MV-4-11 (cell line): Measurements from ENCODE around the gene PTOV1.

Experiments used
- DNase-seq: peaks from one replicate; lab custom pipeline; 2025; lab: John Stamatoyannopoulos, UW

PTOV1 gene

DNA sequence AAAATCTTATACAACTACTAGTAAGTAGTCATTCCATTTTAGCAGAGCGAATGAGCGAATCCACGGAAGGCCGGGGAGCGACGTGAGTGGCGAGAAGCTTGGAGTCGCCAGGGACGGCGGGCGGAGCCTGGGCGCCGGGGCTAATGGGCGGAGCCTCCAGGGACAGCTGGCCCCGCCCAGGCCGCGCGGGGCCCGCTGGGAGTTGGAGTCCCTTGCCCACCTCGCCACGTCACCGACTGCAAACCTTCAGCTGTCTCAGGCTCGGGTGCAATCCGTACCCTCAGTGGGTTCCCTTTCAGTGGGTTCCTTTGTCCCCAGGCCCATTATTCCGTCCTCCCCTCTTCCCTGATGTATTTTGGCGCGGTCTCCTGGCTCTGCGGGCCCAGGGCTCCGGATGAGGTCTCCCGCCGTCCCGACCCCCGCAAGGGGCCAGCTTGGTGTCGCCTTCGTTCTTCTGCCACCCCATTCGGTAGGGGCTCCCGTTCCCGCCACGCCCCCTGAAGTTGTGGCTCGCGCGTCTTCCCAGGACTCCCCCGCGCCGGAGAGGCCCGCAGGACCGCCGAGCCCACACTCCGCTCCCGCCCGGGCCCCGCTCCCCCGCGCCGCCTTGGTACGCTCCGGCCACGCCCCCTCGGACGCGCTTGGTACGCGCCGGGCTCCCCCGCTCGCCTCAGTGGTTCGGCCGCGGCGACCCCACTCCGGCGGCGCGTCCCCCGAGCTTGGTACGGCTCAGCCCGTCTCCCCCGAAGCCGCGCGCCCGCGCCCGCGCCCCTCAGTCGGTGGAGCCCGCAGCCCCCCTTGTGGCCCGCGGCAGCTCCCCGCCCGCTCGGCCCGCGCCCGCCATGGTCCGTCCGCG, at the start of gene PTOV1:
TSS of gene PTOV1 (plus strand) at position 673 of the 856 bp plus-strand sequence.
- peak; percentile 94 for DNase-seq

DNA sequence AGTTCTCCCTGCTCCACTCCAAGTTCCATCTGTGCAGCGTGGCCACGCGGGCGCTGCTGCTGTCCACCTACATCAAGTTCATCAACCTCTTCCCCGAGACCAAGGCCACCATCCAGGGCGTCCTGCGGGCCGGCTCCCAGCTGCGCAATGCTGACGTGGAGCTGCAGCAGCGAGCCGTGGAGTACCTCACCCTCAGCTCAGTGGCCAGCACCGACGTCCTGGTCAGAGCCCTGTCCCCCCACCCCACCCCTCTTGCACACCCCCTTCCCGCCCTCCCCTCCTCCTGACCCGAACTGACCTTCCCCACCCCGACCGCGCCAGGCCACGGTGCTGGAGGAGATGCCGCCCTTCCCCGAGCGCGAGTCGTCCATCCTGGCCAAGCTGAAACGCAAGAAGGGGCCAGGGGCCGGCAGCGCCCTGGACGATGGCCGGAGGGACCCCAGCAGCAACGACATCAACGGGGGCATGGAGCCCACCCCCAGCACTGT, 49.5 kb upstream of the PTOV1 start:
- no peak for DNase-seq

DNA sequence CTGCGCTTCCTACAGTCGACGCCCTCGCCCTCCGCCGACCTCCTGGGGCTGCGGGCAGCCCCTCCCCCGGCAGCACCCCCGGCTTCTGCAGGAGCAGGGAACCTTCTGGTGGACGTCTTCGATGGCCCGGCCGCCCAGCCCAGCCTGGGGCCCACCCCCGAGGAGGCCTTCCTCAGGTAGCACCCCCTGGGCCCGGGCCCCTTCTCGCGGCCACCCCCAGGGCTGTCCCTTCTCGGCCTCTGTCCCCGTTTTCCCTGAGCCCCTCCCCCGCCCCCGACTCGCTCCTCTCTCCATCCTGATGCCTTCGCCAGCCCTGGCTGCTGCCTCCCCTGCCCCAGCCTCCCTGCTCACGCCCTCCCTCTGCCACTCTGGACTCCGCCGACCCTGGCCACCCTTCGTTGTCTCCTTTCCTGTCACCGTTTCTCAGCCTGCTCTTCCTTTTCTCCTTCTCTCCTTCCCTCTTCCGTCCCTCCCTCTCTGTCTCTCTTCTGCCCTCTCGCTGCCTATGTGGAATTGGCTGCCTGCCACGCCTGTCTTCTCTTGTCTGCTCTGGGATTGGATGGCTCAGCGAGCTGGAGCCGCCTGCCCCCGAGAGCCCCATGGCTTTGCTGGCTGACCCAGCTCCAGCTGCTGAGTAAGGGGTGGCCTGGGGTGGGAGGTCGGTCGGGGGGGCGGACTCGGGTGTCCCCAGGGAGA, 48.8 kb upstream of the PTOV1 start:
- no peak for DNase-seq

DNA sequence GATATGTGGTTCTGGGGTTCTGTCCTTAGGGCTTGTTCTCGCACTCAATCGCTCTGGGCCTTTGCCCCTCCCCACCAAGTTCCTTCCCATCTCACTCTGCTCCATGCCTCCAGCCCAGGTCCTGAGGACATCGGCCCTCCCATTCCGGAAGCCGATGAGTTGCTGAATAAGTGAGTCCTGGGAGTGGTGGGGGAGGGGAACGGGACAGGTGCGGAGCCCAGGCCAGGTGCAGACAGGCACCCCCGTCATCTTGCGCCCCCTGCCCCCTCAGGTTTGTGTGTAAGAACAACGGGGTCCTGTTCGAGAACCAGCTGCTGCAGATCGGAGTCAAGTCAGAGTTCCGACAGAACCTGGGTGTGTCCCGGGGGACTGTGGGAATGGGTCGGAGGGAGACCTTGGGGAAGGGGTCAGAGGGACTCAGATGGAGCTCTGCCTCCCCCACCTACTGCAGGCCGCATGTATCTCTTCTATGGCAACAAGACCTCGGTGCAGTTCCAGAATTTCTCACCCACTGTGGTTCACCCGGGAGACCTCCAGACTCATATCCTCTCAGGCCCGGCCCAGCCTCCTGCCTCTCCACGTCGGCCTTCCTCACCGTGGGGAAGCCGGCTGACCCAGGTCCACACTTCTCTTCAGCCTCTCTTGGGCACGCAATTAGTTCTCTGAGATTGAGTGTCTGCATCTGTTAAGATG, 48.0 kb upstream of the PTOV1 start:
- no peak for DNase-seq

DNA sequence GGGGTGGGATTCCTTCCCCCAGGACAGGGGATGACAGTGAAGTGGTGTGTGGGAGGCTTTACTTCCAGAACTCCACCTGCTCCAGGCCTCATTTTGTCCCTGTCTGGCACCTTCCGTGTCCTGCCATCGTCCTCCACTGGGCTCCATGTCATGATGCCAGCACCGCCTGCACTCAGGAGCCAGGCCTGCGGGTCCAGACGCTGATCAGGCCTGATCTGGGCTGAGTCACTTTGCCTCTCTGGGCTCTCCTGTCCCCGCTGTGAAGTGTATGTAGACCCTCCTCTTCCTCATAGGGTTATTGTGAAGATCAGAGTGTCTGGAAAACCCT, 47.5 kb upstream of the PTOV1 start:
- no peak for DNase-seq

DNA sequence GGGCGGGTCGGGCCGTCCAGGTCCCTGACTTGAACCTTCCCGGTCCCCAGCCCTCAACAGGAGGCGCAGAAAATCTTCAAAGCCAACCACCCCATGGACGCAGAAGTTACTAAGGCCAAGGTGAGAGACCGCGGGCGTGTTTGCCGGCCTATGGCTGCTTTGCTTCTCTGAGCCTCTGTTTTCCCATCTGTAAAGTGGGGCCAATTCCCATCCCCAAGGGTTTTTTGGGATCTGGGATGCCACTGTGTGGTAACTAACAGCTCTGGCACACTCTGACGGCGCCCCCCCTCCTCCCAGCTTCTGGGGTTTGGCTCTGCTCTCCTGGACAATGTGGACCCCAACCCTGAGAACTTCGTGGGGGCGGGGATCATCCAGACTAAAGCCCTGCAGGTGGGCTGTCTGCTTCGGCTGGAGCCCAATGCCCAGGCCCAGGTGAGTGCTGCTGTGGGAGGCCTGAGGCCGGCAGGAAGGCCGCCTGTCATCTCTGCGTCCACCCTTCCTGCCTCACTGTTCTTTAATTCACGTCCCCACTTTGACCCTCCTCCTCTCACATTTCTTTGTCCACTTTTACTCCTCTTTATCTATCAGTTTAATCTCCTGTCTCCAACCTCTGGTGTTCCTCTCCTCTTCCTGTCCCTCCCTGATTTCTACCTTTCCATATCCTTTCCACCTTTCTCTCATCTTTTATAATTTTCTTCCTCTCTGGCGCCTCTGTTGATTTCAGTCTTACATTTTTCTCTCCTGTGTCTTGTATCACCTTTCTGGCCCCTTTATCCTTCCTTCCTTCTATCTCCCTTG, 44.9 kb upstream of the PTOV1 start:
- DNase-seq, result no peak

DNA sequence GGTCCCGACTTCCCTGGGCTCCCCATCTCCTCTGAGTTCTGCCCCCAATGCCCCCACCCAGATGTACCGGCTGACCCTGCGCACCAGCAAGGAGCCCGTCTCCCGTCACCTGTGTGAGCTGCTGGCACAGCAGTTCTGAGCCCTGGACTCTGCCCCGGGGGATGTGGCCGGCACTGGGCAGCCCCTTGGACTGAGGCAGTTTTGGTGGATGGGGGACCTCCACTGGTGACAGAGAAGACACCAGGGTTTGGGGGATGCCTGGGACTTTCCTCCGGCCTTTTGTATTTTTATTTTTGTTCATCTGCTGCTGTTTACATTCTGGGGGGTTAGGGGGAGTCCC, 44.4 kb upstream of the PTOV1 start:
- no peak for DNase-seq

DNA sequence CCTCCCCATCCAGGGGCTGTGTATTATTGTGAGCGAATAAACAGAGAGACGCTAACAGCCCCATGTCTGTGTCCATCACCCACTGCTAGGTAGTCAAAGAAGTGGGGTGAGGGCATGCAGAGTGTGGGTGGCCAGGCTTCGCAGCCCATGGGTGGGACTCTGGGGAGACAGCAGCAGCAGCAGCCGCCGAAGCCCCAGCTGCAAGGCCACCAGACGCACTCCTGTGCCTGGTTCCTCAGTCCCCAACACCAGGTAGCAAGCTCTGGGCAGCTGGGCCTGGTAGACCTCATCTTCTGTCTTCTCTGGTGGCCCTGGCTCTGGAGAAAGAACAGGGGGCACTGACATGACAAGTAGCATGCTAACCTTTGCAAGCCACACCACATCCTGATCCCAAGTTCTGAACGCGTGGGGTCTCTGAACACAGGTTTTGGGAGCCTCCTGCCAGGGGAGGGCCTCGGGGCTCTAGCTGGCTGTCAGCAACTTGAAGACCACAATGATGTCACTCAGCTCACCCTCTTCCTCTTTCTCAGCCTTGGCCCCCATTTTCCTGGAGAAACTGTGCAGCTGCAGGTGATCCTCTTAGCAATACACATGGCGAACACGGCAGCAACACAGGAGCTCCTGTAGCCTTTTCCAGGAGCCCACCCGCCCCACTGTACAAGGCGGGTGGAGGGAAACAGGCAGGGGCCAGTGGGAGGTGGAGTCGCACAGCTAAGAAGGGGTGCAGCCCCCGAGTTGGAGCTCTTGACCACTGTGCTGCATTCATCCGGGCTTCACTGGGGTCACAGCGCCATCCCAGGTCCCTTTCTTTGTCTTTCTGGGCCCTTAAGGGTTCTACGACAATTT, 43.7 kb upstream of the PTOV1 start:
- peak; percentile 92 for DNase-seq

DNA sequence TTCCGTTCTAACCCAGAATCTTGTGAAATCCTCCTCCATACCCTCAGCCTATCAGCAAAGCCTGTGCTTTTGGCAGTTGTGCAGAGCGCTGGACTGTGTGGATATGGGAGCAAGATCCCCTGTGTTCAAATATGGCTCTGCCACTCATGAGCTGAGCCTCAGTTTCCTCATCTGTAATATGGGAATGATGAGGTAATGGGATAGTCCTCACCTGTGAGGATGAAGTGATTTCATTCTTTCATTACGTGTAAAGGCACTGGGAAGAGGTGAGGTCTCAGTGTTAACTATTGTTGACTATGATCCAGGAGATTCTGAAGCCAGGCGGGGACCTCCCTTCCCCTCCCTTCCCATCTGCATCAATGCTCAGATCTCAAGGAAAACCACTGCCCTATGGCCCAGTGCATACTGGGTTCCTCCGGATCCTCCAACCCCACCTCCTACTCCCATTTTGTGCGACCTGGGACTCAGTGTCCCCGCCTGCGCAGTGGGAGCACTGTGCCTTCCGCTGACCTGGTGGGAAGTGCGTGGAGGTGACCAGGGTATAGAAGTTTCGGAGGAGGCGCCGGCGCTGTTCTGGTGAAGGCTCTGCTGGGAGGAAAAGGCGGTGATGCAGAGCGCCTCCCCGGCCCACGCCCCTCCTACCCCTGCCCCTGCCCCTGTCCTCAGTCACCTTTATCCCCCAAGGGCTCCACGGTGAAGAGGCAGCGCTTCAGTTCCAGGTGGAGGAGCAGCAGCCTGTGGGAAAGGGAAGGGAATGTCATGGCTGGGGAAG, 42.9 kb upstream of the PTOV1 start:
- DNase-seq, result peak; percentile 61

DNA sequence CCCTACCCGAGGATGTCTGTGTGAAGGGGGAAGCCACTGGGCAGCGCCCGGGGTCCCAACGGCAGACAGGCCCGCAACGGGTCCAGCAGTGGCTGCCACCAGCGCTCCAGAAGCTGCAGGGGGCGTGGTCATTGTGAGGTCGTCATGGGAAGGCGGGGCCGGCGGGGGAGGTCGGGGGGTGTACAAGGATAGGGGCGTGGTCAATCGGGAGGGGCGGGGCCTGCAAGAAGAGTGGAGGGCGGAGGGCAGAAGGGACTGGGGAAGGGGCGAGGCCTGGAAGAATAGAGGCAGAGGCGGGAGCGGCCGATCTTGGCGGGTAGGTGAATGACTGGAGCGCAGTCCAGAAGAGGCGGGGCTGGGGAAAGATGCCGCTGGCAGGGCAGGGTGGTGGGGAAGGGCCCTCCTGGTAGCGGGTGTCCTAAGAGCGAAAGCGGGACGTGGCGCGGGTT, 42.2 kb upstream of the PTOV1 start:
- peak; percentile 20 for DNase-seq

DNA sequence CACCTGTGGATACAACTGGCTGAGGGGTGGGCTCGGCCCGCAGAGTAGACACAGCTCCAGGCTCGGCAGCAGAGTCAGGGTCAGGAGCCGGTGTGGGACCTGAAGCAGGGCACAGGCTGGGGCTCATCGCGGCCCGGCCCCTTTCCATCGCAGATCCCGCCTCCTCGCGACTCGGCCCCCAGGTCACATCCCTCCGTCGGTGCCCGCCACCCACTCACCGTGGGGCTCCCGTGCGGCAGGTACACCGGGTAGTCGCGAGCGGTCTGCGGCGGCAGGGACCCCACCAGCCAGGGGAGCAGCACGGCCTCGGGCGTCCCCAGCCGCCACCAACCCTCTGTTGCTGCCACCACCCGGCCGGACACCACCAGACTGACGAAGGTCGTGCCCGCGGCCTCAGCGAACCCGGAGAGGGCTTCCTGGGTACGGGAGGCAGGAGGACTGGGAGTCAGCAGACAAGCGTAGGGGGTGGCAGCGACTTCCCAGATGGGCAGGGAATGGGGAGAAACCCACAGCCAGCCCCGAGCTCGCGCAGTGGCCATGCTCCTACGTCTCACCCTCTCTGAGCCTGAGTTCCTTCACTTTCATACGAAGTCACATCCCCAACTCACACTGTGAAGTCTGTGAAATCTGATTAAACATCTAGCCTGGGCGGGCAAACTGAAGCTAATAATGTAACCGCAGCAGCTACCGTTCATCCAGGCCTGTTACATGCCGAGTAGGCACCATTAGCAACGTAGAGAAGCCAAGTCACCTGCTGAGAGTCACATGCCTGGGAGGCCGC, 41.6 kb upstream of the PTOV1 start:
- DNase-seq, result no peak

DNA sequence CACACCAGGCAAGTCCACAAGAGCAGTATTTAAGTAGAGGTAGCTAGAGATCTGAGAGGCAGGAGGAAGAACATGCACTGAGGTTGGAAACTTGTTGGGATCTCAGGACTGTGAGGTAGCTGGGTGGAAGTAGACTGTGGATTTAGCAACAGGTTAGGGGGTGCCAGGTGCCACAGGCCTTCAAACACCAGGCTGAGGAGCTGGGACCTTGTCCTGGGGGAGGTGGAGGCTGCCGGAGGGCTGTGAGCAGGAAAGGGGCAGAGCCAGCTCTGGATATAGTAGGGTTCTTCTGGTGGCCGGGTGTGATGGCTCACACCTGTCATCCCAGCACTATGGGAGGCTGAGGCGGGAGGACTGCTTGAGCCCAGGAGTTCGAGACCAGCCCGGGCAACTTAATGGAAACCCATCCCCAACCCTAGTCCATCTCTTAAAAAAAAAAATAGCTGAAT, 41.0 kb upstream of the PTOV1 start:
- no peak for DNase-seq

DNA sequence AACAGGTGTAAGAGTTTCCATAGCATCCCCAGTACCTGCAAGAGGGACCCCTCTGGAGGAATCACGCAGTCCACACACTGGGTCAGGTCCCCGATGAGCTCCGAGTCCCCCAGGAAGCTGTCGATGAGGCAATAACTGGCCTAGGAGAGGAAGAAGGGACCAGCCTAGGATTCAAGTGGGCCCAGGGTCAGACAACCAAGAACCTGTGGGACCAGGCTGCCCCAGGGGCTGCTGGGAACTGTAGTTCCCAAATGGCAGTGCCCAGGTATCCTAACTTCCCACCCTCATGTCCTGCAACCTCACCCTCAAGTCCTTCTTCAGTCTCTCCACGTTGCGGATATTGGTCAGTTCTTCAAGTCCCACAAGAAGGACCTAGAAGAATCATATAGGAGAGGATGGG, 39.6 kb upstream of the PTOV1 start:
- DNase-seq, result no peak

DNA sequence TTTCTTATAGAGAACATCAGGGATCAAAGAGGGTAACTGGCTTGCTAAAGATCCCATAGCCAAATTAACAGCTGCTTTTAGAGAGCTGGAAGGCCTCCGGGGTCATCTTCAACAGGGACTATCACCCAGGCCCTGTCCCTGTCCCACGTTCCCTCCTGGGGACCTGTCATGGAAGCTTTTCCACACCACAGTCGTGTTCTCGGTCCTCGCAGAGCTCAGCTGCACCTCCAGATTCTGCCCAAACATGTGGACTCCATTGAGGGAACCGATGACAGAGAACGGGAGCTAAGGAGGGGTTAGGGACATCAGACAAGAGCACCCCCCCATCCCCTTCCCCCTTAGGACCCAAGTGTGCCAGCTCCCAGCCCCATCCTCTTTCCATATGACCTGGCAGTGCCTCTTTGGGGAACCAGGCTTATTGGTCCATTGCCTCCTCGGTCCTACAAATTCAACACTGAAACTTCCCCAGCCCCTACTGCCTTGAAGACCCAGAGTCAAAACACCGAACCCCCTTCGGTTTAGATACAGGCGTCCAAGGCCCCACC, 38.4 kb upstream of the PTOV1 start:
- no peak for DNase-seq

DNA sequence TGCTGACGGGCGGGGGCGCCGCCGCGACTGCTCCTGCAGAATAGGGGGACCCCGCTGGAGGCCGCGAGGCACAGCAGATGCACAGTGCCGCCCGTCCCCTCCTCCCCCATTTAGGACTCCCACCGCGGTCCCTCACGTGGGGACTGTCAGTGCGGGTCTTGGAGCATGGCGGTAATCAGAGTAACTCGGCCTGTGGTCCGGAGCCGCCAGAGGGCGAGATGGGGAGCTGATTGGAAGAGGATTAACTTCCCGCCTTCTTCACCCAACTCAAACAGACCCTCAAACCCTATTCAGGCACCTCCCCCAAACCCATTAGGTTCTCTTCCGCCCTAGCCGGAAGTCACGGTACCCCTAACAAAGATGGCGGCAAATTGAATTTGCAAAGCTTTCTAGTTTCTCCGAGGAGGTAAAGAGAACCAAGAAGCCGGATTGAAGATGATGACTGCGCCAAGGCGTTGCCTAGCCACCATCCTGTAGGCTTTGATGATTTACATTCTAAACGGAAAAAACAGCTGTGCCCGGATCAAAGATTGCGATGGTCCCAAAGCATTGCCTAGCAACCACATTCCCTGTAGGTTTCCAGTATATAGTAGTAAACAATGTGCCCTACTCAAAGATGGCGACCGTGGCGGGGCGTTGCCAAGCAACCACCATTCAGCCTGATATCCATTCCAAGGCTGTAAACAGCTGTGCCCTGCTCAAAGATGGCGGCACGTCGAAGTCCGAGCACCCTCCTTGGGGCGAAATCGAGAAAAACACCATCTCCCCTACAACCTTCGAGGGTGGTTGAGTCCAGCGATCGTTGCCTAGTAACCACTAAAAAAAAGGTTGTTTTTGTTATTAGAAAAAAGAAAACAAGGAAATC, 37.7 kb upstream of the PTOV1 start, which contains the start of gene FUZ:
TSS of gene FUZ (minus strand) at position 296 of the 865 bp plus-strand sequence. CDS start at position 110, 186 bp downstream.
- DNase-seq, result peak; percentile 99

DNA sequence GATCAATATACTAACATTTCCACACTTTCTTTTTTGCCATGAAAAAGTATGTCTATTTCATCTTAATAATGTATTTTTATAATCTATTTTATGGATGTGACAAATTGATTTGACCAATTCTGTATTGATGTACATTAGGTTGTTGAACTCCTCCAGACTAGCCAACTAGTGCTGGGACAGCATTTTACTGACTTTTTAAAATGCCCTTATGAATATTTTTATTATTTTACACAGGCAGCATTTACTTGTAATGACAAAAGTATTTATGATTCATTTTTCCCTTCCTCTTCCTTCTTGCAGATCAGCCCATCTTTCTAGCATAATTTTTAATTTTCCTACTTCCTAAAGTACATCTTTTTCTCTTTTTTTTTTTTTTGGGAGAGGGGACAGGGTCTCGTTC, 36.9 kb upstream of the PTOV1 start:
- no peak for DNase-seq

DNA sequence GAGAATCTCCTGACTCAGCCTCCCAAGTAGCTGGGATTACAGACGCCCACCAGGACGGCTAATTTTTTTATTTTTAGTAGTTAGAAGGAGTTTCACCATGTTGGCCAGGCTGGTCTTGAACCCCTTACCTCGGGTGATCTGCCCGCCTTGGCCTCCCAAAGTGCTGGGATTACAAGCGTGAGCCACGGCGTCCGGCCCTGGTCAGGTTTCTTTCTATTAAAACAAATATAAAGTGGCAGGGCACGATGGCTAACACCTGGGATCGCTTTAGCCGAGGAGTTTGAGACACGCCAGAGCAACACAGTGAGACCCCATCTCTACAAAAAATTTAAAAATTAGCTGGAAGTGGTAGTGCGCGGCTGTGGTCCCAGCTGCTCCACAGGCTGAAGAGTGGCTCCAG, 34.4 kb upstream of the PTOV1 start:
- no peak for DNase-seq
